Amniotic stem cell (primary cell): Measurements from ENCODE around the gene SERTAD2.

Experiments used
- DNase-seq: peaks from one replicate; lab custom pipeline; 2025; lab: John Stamatoyannopoulos, UW

Gene SERTAD2, protein sequence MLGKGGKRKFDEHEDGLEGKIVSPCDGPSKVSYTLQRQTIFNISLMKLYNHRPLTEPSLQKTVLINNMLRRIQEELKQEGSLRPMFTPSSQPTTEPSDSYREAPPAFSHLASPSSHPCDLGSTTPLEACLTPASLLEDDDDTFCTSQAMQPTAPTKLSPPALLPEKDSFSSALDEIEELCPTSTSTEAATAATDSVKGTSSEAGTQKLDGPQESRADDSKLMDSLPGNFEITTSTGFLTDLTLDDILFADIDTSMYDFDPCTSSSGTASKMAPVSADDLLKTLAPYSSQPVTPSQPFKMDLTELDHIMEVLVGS

GRCh38 chr2:64653109-64654062 lies at the start of gene SERTAD2:
TSS of gene SERTAD2 (minus strand) at chr2:64653913. CDS start at chr2:64636871, 17,042 bp downstream.
- peak; percentile 83 for DNase-seq

DNA sequence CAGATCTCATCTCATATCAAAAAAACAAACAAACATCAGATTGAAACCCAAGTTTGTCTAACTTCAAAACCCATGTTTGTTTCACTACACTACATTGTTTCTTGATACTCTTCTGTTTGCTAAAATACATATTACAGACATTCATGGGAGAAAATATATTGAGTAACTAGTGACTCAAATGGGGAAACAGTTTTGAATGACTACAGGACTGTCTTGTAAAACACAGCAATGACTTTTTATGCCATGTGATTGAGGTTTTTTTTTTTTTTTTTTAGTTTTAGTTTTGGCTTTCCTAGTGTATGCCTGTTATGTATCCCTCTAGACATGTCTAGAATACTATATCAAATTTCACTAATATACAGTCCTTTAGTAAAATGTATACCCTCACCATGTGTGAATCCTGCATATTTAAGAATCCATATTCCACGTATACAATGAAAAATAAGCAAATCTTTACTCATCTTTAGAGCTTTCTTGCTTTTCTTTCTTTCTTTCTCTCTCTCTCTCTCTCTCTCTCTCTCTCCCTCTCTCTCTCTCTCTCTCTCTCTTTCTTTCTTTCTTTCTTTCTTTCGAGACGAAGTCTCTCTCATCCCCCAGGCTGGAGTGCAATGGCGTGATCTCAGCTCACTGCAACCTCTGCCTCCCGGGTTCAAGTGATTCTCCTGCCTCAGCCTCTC lies 46.6 kb upstream of the SERTAD2 start:
- no peak for DNase-seq

GRCh38 chr2:64699712-64700111 lies 46.0 kb upstream of the SERTAD2 start:
- no peak for DNase-seq

DNA sequence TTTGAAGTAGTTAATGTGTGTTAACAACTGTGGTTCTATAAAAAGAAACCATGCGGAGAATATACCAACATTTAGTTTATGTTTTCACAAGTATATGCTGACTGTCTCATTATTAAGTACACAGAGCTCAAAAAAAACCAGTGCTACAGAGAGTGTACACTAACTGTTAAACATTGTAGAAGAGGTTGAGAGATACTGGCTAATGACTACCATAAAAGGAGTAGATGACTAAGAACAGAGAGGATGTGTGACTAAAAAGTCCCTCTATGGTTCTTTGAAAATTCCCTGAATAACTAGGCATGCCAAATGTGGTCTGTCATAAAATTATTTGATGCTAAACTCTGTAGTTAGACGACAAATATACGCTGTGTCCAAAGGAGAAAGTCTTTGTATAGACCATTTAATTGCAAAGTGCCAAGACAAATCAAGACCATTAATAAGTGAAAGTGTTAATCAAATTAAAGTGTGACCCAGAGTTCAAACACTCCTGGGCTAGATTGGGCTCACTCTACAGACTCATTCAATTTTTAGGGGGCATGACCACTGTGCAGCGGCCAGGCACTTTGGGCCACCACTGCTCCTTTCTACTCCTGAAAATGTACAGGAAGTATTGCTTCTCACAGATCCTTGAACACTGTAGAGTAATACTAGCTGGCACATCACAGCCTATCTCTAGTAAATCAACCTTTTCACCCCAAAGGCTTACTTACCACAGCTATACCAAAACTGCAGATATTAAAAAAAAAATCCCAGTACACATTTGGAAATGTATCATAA lies 45.1 kb upstream of the SERTAD2 start:
- peak; percentile 64 for DNase-seq

GRCh38 chr2:64698177-64698643 lies 44.5 kb upstream of the SERTAD2 start:
- DNase-seq, result no peak

DNA sequence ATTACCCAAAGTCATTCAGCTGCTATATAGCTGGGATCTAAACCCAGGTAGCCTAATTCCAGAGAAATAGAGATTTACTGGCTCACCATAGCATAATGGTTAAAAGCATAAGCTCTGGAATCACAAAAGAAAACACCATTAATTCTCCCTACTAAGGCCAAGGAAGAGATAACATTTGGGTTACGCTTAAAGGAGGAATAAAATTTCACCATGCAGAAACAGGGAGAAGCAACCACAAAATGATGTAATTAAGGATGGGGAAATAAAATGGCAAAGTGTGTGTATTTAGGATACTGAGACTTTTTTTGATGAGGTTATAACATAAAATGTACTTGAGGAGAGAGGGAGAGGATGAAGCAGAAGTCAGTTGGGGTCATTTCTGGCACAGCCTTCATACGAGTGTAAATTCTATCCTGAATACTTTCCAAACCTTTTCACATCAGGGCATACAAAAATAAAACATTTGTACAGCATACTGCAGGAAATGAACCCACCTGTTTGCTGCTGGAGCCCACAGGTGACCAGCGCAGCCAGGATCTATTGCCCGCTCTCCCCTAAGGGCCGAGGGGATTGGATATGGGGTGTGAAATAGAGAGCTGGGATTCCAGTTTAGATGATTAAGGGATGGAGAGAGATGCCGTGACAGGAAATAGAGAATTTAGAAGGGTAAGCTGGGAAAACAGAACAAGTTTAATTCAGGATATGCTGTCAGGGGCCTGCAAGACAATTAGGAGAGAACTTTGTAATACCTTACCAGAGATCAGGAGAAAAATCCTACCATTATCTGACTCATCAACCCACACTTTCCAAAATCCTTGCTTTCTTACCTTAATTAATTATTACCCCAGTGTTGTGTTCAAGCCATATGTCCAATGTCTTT lies 43.8 kb upstream of the SERTAD2 start:
- no peak for DNase-seq

DNA sequence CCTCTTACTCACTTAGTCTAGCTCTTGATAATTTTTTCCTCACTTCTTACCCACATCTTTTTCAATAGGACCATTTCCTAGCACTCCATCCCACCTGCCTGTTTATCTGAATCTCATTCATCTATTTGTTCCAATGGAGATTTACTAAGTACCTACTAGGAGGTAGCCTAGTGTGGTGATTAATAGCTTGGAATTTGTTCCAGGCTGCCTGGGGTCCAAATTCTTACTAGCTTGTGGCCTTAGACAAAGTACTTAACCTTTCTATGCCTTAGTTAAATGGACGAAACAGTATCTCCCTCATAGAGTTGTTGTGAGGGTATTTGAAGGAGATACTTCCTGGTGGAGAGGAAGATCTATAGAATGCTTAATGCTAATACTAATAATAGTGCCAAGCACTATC lies 42.9 kb upstream of the SERTAD2 start:
- no peak for DNase-seq

GRCh38 chr2:64695721-64696261 lies 42.1 kb upstream of the SERTAD2 start:
- DNase-seq, result no peak

GRCh38 chr2:64692401-64692800 lies 38.7 kb upstream of the SERTAD2 start:
- DNase-seq, result no peak

DNA sequence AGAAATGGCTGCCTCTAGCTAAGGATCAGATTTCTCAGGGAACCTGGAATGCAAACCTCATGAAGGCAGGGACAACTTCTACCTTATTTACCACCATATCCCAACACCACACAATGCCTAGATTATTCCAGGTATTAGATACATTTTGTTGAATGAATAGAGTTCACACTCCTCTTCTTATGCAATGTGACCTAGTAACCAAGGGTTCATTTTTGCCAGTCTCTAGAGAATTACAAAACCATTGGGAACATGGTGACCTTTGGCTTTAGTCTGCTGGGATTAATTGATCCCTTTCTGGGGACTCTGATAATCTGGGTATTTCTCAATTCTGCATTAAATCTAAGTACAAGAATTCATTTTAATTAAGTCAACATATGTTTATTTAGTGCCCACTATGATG lies 35.2 kb upstream of the SERTAD2 start:
- no peak for DNase-seq

DNA sequence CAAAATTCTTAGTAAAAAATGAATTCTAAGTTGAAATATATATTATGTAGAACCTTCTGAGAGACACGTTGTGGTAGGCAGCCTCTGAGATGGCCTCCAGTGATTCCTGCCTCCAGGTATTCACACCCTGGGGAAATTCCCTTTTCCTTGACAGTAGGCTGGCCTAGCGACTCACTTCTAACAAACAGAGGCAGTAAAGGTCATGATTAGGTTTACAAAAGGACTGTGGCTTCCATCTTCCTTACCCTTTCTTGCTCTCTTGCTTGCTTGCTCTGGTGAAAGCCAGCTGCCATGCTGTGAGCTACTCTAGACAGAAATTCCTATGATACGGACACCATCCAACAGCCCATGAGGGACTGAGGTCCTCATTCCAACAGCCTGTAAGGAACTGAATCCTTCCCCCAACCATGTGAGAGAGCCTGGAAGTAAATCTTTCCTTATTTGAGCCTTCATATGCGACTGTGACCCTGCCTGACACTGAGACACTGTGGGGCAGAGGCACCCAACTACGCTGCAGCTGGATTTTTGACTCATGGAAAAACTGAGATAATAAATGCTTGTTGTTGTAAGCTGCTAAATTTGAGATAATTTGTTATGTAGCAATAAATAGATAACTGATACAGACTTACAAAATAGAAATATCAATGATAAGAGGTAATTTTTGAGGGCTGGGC lies 32.7 kb upstream of the SERTAD2 start:
- no peak for DNase-seq

DNA sequence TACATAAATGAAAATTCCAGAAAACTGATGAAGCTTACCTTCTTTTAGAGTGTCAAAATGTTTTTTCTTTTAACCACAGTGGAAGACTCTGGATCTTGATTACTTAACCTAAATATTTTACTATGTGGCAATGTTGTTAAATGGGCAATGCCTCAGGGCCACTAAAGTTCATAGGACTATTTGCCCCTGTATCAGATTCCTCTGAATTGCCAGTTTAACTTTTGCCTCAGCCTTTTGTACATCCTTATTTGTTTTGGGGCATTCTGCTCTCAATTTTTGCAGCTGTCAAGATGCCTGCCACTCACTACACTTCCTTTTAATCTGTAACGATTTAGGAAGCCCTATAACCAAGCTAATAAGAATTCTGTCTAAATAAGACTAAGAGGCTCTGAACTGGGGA lies 31.7 kb upstream of the SERTAD2 start:
- no peak for DNase-seq

- no peak for DNase-seq
Measured at GRCh38 chr2:64683771-64684510, 30.2 kb upstream of the SERTAD2 start.

GRCh38 chr2:64681479-64681967 lies 27.8 kb upstream of the SERTAD2 start:
- no peak for DNase-seq

GRCh38 chr2:64679673-64680425 lies 26.1 kb upstream of the SERTAD2 start:
- no peak for DNase-seq

- no peak for DNase-seq
Measured at GRCh38 chr2:64678771-64679590, 25.3 kb upstream of the SERTAD2 start.

GRCh38 chr2:64677530-64677929 lies 23.8 kb upstream of the SERTAD2 start:
- DNase-seq, result no peak
